Heart left ventricle (tissue), 16 donors: ENCODE results near the gene C16orf96. TPM values are rescaled to one million over a fixed set of nuclear protein-coding genes. Genes with fewer than 3 reads are reported as not detected.

Experiments used
- ATAC-seq, 4 donors: fragments of 200-7000 bp; cut with Tn5 transposase; one replicate each; pipeline ENCODE4 v1.9.1; 2020 to 2022; ENCODE audit warnings: moderate library complexity in 4 of 4, mild to moderate bottlenecking in 3 of 4, moderate number of reproducible peaks in 1 of 4
- DNase-seq, 5 donors: peaks; one replicate each; pipeline ENCODE4 v3.0.0-alpha.2; 2020
- H3K27ac ChIP-seq, 12 donors: fragments of 200-600 bp; sonication (generic) in 4 of 12; one replicate each; pipeline versions ENCODE4 v1.5.0 to v1.8.0; 2016 to 2022; ENCODE audit warnings: mild to moderate bottlenecking in 2 of 12
- H3K27me3 ChIP-seq, 9 donors: fragments of 200-600 bp; sonication (generic) in 2 of 9; one replicate each; pipeline versions ENCODE4 v1.5.1 to v1.8.0; 2016 to 2022; ENCODE audit warnings: mild to moderate bottlenecking in 3 of 9
- H3K36me3 ChIP-seq, 9 donors: fragments of 200-600 bp; sonication (generic) in 2 of 9; one replicate each; pipeline versions ENCODE4 v1.5.0 to v1.8.0; 2018 to 2022; ENCODE audit warnings: mild to moderate bottlenecking in 2 of 9
- H3K4me1 ChIP-seq, 12 donors: fragments of 200-600 bp; sonication (generic) in 4 of 12; one replicate each; pipeline versions ENCODE4 v1.5.0 to v1.8.0; 2016 to 2022; ENCODE audit warnings: mild to moderate bottlenecking in 3 of 12
- H3K4me3 ChIP-seq, 12 donors: fragments of 200-600 bp; sonication (generic) in 4 of 12; one replicate each; pipeline versions ENCODE4 v1.5.0 to v1.8.0; 2017 to 2022; ENCODE audit warnings: mild to moderate bottlenecking in 9 of 12, moderate library complexity in 4 of 12
- H3K9me3 ChIP-seq, 12 donors: fragments of 200-600 bp; sonication (generic) in 4 of 12; one replicate each; pipeline versions ENCODE4 v1.5.0 to v1.8.0; 2016 to 2022; ENCODE audit warnings: mild to moderate bottlenecking in 1 of 12
- POLR2A ChIP-seq, 2 donors: fragments of 450-650 bp; IDR thresholded peaks; one replicate each; pipeline ENCODE4 v1.6.1; 2017; ENCODE audit warnings: antibody characterized with exemption in 2 of 2, mild to moderate bottlenecking in 2 of 2, moderate library complexity in 2 of 2
- WGBS, 4 donors: extraction: QIAGEN DNeasy Blood & Tissue Kit in 2 of 4; methylation state at CpG; one replicate each; pipeline versions ENCODE4 v1.1.5 to v1.1.7; 2013 to 2018; 5-methylcytosine and 5-hydroxymethylcytosine counted together
- intact Hi-C, 10 donors: fragments of 100-400 bp; cut with DNase I; formaldehyde crosslinking; loops; one replicate each; pipeline versions ENCODE4 v1.11.1 to v1.14.2; 2022
- polyA plus RNA-seq, 2 donors: library from polyadenylated mRNA; stranded (reverse); fragments of 200-250 nt; gene quantifications; one replicate each; pipeline ENCODE4 v1.2.3, GENCODE V29; 2013
- total RNA-seq, 9 donors: library from RNA; depleted of rRNA in 2 of 9; stranded (reverse); fragments of >200 nt in 2 of 9; fragmentation: NEBNext Ultra II Directional in 3 of 9; extraction: Animal tissue kit (Norgen Biotek cat#: 25700) in 3 of 9; gene quantifications; one replicate each; pipeline versions ENCODE4 v1.1.0 to v1.2.4, GENCODE V29; 2016 to 2023
- TF ChIP-seq, protein P1 (sequence below), 12 donors: fragments of 200-600 bp; sonication (generic) in 4 of 12; IDR thresholded peaks; one replicate each; pipeline versions ENCODE4 v1.5.0 to v1.8.0; 2018 to 2022; ENCODE audit warnings: antibody characterized with exemption in 12 of 12, mild to moderate bottlenecking in 5 of 12
- donor health status: ischemic (EF 13 %, LVEDD 7.1; RV severe dilation, severe dysfunction).
- donor health status: healthy with polysubstance abuse.
- donor health status: DM: no; HTN: yes; CAD: no.
- donor health status: DM: no; HTN: no; CAD: no.
- donor health status: ischemic (EF 25% LVEDD 6.9; RV normal size, moderate dysfunction).
- donor health status: ischemic (EF 25% LVEDD 5.7; RV mildly dilated, moderate dysfunction).
- donor health status: healthy.
- donor health status: DM: yes; HTN: yes; CAD: no.
- donor health status: ischemic (EF 35%, LVEDD 5.7; RV mildly dilated, moderate dysfunction).
- donor health status: nonischemic (EF 11% LVEDD 7.7; RV severe dilation, severe dysfunction).
- donor health status: DM: yes; HTN: yes; CAD: no.
- donor health status: PGD.
- donor health status: ischemic (EF 29% LVEDD 5.4; RV normal size, mild dysfunction).
- donor health status: nonischemic (EF 23%, LVEDD 6.1; RV moderate dilation, normal function).

C16orf96 gene
- total and polyA plus RNA-seq, 11 donors: 0.01 to 0.19 (median 0.13) TPM; not detected in 2

DNA sequence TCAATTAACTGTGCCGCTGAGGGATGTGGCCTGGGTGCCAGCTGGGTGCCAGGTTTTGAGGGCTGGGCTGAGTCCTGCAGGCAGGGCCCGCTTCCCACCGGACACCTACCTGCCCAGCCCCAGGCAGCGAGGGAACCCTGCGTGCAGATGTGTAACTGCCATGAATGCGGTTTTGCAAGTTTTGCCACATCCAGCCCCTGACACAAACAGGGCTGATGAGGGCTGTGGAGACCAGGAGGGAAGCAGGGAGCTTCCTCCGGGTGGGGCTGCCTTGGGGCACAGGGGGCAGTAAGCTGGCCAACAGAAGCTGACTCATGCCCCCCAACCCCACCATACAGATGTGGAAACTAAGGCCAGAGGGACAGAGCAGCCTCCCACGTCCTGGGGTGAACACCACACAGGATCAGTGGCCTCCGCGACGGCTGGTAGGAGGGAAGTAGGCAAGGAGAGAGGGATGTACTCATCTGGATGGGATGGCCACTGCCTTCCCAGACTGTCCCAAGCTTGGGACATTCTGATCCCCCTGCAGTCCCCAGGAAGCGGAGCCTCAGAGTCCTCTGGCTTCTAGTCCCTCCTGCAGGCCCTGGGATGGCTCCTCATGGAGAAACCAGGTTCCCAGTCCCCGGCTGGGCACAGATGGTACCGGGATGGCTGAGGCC, 57.0 kb downstream of the C16orf96 start:
- intact Hi-C loops: loop anchor here in 1 of 10 donors (5.0 kb wide), 1 partner anchor 81 kb away; no protein-coding TSS in a partner anchor
- no peak for ATAC-seq
- Histone ChIP-seq H3K4me3 (peak overlapping the region; percentile 60 to 98 (median 88)), H3K27me3 (no peaks in the 10 kb centered on the region), H3K9me3 (no peaks in the 10 kb centered on the region), H3K4me1 (peaks cover 4 to 61% (median 37%) of the 10 kb centered on the region in 12 donors), H3K27ac (peak overlapping the region in 4 of 12 donors; percentile 95 to 99 (median 96)), H3K36me3 (peaks cover 0 to 18% (median 10%) of the 10 kb centered on the region in 9 donors)
- WGBS, 4 donors: 50 to 67% (median 56%) methylated on average over 9 to 14 of the region's 14 CpGs
- DNase-seq: no peak
- TF ChIP-seq, protein P1, sequence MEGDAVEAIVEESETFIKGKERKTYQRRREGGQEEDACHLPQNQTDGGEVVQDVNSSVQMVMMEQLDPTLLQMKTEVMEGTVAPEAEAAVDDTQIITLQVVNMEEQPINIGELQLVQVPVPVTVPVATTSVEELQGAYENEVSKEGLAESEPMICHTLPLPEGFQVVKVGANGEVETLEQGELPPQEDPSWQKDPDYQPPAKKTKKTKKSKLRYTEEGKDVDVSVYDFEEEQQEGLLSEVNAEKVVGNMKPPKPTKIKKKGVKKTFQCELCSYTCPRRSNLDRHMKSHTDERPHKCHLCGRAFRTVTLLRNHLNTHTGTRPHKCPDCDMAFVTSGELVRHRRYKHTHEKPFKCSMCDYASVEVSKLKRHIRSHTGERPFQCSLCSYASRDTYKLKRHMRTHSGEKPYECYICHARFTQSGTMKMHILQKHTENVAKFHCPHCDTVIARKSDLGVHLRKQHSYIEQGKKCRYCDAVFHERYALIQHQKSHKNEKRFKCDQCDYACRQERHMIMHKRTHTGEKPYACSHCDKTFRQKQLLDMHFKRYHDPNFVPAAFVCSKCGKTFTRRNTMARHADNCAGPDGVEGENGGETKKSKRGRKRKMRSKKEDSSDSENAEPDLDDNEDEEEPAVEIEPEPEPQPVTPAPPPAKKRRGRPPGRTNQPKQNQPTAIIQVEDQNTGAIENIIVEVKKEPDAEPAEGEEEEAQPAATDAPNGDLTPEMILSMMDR (IDR thresholded peaks at IDR 0.05): no peak
- no peak for TF ChIP-seq POLR2A (IDR thresholded peaks at IDR 0.05)

DNA sequence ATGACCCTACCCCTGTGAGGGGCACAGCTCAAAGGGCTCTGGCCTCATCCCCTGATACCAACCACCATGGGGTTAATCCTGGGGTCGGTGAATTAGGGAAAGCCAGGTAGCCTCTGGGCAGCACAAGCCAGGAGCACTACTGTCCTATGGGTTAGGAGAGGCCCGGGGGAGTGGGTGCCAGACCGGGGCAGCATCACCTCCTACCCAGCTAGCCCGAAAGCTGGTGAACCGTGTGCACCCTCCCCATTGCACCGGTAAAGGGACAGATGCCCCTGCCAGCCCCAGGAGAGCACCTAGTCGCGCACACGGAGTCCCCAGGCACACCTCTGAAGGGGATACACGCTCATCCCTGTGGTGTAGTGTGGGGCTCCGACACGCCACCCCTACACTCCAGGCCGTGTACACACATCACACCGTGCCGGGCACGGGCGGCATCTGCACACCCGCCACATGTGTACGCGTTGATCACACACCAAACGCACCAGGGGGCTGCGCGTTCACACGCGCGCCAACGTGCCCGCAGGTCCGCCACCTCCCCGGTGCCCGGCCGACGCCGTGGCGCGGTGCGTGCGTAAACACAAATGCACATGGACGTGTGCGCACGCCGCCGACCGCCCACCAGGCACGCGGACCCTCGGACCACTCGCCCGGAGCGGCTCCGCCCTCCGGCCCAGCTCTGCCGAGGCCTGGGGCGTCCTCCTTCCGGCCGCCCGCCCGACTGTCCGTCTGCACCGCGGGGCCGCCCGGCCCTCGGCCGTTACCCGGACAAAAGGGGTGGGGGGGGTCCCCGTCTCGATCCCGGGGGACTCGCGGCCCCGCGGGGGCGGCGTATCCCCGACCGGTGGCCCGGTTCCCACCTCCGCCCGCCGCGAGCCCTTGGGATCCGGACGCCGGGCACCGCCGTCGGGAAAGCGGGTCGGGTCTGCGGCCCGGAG, 57.8 kb downstream of the C16orf96 start:
- peak in 1 of 5 donors; percentile 35 for DNase-seq
- no peak for TF ChIP-seq POLR2A (IDR thresholded peaks at IDR 0.05)
- TF ChIP-seq, protein P1 (IDR thresholded peaks at IDR 0.05): no peak
- Histone ChIP-seq H3K27ac (peak overlapping the region; percentile 39 to 99 (median 95)), H3K27me3 (no peaks in the 10 kb centered on the region), H3K4me1 (peaks cover 4 to 63% (median 37%) of the 10 kb centered on the region in 12 donors), H3K36me3 (peaks cover 0 to 11% (median 3%) of the 10 kb centered on the region in 9 donors), H3K9me3 (no peaks in the 10 kb centered on the region), H3K4me3 (peak overlapping the region; percentile 60 to 98 (median 88))
- 0 to 1% (median 0%) methylated on average over 25 to 92 of the region's 92 CpGs for WGBS, 4 donors
- no peak for ATAC-seq
- intact Hi-C loops: loop anchor here in 1 of 10 donors (5.0 kb wide), 1 partner anchor 82 kb away; no protein-coding TSS in a partner anchor

DNA sequence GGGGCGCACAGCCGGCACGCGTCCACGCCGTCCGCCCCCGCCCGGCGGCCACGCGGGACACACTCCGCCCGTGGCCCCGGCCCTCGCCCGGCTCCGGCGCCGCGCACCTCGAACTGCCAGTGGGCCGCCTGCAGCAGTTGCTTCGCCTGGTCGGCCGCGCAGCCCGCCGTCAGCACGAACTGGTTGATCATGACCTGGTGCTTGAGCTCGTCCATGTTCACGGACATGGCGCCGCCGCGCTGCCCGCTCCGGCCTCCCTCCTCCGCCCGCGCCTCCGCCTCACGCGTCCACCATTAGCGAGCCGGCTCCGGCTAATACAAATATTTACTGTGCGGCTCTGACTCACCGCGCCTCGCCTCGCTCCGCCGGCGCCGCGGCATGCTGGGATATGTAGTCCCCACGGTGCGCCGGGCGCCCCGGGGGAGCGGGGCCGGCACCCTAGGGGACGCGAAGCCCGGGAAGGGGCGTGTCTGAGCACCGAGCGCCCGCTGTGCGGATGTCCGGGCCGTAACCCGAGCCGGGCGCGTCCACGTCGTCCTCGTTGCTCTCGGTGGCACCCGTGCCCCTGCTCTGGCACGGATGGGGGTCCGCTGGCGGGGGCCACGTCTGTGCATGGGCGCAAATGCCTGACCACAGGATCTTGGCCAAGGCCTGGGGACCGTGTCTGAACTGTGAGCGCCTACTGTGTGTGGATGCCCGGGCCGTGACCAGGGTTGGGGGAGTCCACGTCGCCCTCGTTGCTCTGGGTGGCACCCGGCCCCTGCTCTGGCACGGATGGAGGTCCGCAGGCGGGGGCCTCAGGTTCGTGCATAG, 58.6 kb downstream of the C16orf96 start, which contains the start of gene UBALD1:
TSS of gene UBALD1 (minus strand) at position 318 of the 813 bp plus-strand sequence. CDS start at position 227, 91 bp downstream.
- intact Hi-C loops: loop anchor here in 2 of 10 donors (5.0 kb wide), 4 partner anchors 77 to 343 kb away; partner anchors contain the start of genes CDIP1 (in 1 of the 2), SEC14L5 (in 1 of the 2) and ZNF500 (in 1 of the 2)
- peaks cover 0 to 4% (median 0%) of the 10 kb centered on the region in 9 donors for H3K36me3 ChIP-seq
- 2 to 9% (median 8%) methylated on average over 35 to 100 of the region's 100 CpGs for WGBS, 4 donors
- peak; percentile 86 to 93 (median 90) for DNase-seq
- TF ChIP-seq POLR2A (IDR thresholded peaks at IDR 0.05): peak; percentile 92 to 99
- TF ChIP-seq, protein P1 (IDR thresholded peaks at IDR 0.05): no peak
- ATAC-seq: peak; percentile 29 to 74 (median 69)
- no peaks in the 10 kb centered on the region for H3K27me3 ChIP-seq
- peak within 1 kb of the TSS; percentile 68 to 98 (median 88) for H3K4me3 ChIP-seq
- H3K27ac ChIP-seq: peak within 1 kb of the TSS; percentile 80 to 99 (median 95)
- H3K4me1 ChIP-seq: peaks cover 4 to 63% (median 37%) of the 10 kb centered on the region in 12 donors
- no peaks in the 10 kb centered on the region for H3K9me3 ChIP-seq
